Mesenchymal stem cell (in vitro differentiated cells and primary cell): ENCODE results near the gene BHMT2.

Experiments
- DNase-seq: peaks from one replicate; pipeline ENCODE4 v3.0.0-alpha.2; 2013
- H2AFZ ChIP-seq: one replicate; pipeline ENCODE4 v1.6.1; 2013; ENCODE audit warnings: low read depth, mild to moderate bottlenecking, control low read depth, inconsistent platforms, low read length, moderate library complexity
- H2AK5ac ChIP-seq: 2 replicates; pipeline ENCODE4 v1.6.1; 2013; ENCODE audit warnings: low read length, moderate library complexity, mild to moderate bottlenecking, inconsistent platforms; ENCODE audit not compliant: severe bottlenecking
- H2BK120ac ChIP-seq: one replicate; pipeline ENCODE4 v1.6.1; 2013; ENCODE audit warnings: low read depth, mild to moderate bottlenecking, inconsistent platforms, low read length, moderate library complexity
- H2BK12ac ChIP-seq, 2 experiments: one replicate each; pipeline ENCODE4 v1.6.1; 2013; ENCODE audit warnings: inconsistent platforms in 2 of 2, low read length in 2 of 2, mild to moderate bottlenecking in 2 of 2, moderate library complexity in 2 of 2, control low read depth in 1 of 2
- H2BK15ac ChIP-seq: one replicate; pipeline ENCODE4 v1.6.1; 2013; ENCODE audit warnings: mild to moderate bottlenecking, low read depth, inconsistent platforms; ENCODE audit not compliant: poor library complexity, severe bottlenecking
- H2BK5ac ChIP-seq: 2 replicates; pipeline ENCODE4 v1.6.1; 2013; ENCODE audit warnings: low read depth, mild to moderate bottlenecking, low read length, control low read depth, inconsistent platforms; ENCODE audit not compliant: poor library complexity, severe bottlenecking
- H3K14ac ChIP-seq, 2 experiments: one replicate each; pipeline ENCODE4 v1.6.1; 2013; ENCODE audit warnings: inconsistent platforms in 2 of 2, low read length in 2 of 2, control low read depth in 1 of 2, mild to moderate bottlenecking in 1 of 2, moderate library complexity in 1 of 2
- H3K18ac ChIP-seq, 2 experiments: one replicate each; pipeline ENCODE4 v1.6.1; 2013; ENCODE audit warnings: inconsistent platforms in 2 of 2, low read length in 2 of 2, control low read depth in 1 of 2, low read depth in 1 of 2, mild to moderate bottlenecking in 1 of 2
- H3K23ac ChIP-seq, 2 experiments: one replicate each; pipeline ENCODE4 v1.6.1; 2013; ENCODE audit warnings: inconsistent platforms in 2 of 2, low read length in 2 of 2, mild to moderate bottlenecking in 2 of 2, moderate library complexity in 2 of 2, control low read depth in 1 of 2
- H3K27ac ChIP-seq: 2 replicates; pipeline ENCODE4 v1.5.1; 2013; ENCODE audit warnings: mild to moderate bottlenecking, moderate library complexity, low read length, control low read depth, inconsistent platforms; ENCODE audit not compliant: poor library complexity, severe bottlenecking
- H3K27me3 ChIP-seq, 2 experiments: 2 replicates each; pipeline versions ENCODE4 v1.6.1 to v1.7.0; 2013; ENCODE audit warnings: low read length in 2 of 2, mild to moderate bottlenecking in 2 of 2, moderate library complexity in 2 of 2, control low read depth in 1 of 2, inconsistent platforms in 1 of 2; ENCODE audit not compliant: control insufficient read depth in 1 of 2, insufficient read depth in 1 of 2
- H3K36me3 ChIP-seq, 2 experiments: 2 replicates each; pipeline versions ENCODE4 v1.6.1 to v1.7.0; 2013; ENCODE audit warnings: low read length in 2 of 2, control low read depth in 1 of 2, inconsistent platforms in 1 of 2, low read depth in 1 of 2, mild to moderate bottlenecking in 1 of 2; ENCODE audit not compliant: insufficient read depth in 2 of 2, control insufficient read depth in 1 of 2
- H3K4ac ChIP-seq, 2 experiments: one replicate each; pipeline ENCODE4 v1.6.1; 2013; ENCODE audit warnings: inconsistent platforms in 2 of 2, low read length in 2 of 2, mild to moderate bottlenecking in 2 of 2, moderate library complexity in 2 of 2, control low read depth in 1 of 2, low read depth in 1 of 2
- H3K4me1 ChIP-seq: 2 replicates; pipeline ENCODE4 v1.6.1; 2013; ENCODE audit warnings: low read depth, low read length, control low read depth; ENCODE audit not compliant: control insufficient read depth, insufficient read depth
- H3K4me2 ChIP-seq: 2 replicates; pipeline ENCODE4 v1.6.1; 2013; ENCODE audit warnings: low read length, mild to moderate bottlenecking, inconsistent platforms; ENCODE audit not compliant: poor library complexity, severe bottlenecking
- H3K4me3 ChIP-seq, 2 experiments: 2 replicates each; pipeline versions ENCODE4 v1.5.1 to v1.7.0; 2013; ENCODE audit warnings: low read length in 2 of 2, mild to moderate bottlenecking in 2 of 2, control low read depth in 1 of 2, low read depth in 1 of 2; ENCODE audit not compliant: insufficient read depth in 1 of 2
- H3K79me1 ChIP-seq: replicated peaks from 2 replicates; pipeline ENCODE4 v1.6.1; 2013; ENCODE audit warnings: mild to moderate bottlenecking, control low read depth, low read length, inconsistent platforms; ENCODE audit not compliant: poor library complexity, severe bottlenecking
- H3K9ac ChIP-seq: 2 replicates; pipeline ENCODE4 v1.7.0; 2013; ENCODE audit warnings: mild to moderate bottlenecking, low read length, moderate library complexity
- H3K9me3 ChIP-seq: 2 replicates; pipeline ENCODE4 v1.7.0; 2013; ENCODE audit warnings: mild to moderate bottlenecking, low read length; ENCODE audit not compliant: control insufficient read depth
- H4K8ac ChIP-seq: one replicate; pipeline ENCODE4 v1.6.1; 2013; ENCODE audit warnings: inconsistent platforms, mild to moderate bottlenecking, low read length, moderate library complexity
- H4K91ac ChIP-seq: one replicate; pipeline ENCODE4 v1.6.1; 2013; ENCODE audit warnings: mild to moderate bottlenecking, low read length, inconsistent platforms
- WGBS: methylation state at CpG from one replicate; pipeline ENCODE4 v1.1.7; 2013; ENCODE audit warnings: mixed read lengths; 5-methylcytosine and 5-hydroxymethylcytosine counted together

BHMT2 gene

GRCh38 chr5:79030663-79031484 is 38.7 kb upstream of the BHMT2 start:
- Histone ChIP-seq H3K4me2 (peak overlapping the region; percentile 59), H3K18ac (no peak overlapping the region), H2BK12ac (no peak overlapping the region), H3K4ac (no peak overlapping the region), H3K27me3 (peaks cover 0 to 3% of the 10 kb centered on the region in 2 experiments), H3K36me3 (no peaks in the 10 kb centered on the region), H2AFZ (no peak overlapping the region), H2BK5ac (no peak overlapping the region), H2BK15ac (no peak overlapping the region), H3K23ac (no peak overlapping the region), H3K79me1 (no peaks in the 10 kb centered on the region), H2BK120ac (no peak overlapping the region), H3K4me1 (peaks cover 2% of the 10 kb centered on the region), H3K27ac (peak overlapping the region; percentile 82), H3K4me3 (no peak overlapping the region), H4K8ac (no peak overlapping the region), H3K9me3 (no peaks in the 10 kb centered on the region), H4K91ac (no peak overlapping the region), H3K14ac (no peak overlapping the region), H2AK5ac (no peak overlapping the region), H3K9ac (no peak overlapping the region)
- WGBS = 96% methylated on average over 11 of the region's 11 CpGs
- no peak for DNase-seq

GRCh38 chr5:79031485-79031867 is 38.1 kb upstream of the BHMT2 start:
- Histone ChIP-seq H3K4me3 (no peak overlapping the region), H3K23ac (no peak overlapping the region), H3K36me3 (no peaks in the 10 kb centered on the region), H3K27ac (peak overlapping the region; percentile 82), H3K14ac (no peak overlapping the region), H3K4me1 (peaks cover 2% of the 10 kb centered on the region), H3K27me3 (peaks cover 0 to 3% of the 10 kb centered on the region in 2 experiments), H2AFZ (no peak overlapping the region), H3K9me3 (no peaks in the 10 kb centered on the region), H3K18ac (no peak overlapping the region), H2BK15ac (no peak overlapping the region), H3K79me1 (no peaks in the 10 kb centered on the region), H2BK120ac (no peak overlapping the region), H3K4me2 (peak overlapping the region; percentile 59), H3K4ac (no peak overlapping the region), H2BK5ac (no peak overlapping the region), H4K91ac (no peak overlapping the region), H4K8ac (no peak overlapping the region), H3K9ac (no peak overlapping the region), H2BK12ac (no peak overlapping the region), H2AK5ac (no peak overlapping the region)
- no peak for DNase-seq
- 81% methylated on average over 1 of the region's 1 CpG for WGBS

- Histone ChIP-seq H3K79me1 (no peaks in the 10 kb centered on the region), H4K91ac (no peak overlapping the region), H3K14ac (no peak overlapping the region), H3K36me3 (no peaks in the 10 kb centered on the region), H3K9ac (no peak overlapping the region), H4K8ac (no peak overlapping the region), H3K4me1 (peaks cover 2% of the 10 kb centered on the region), H3K23ac (no peak overlapping the region), H2BK120ac (no peak overlapping the region), H3K4me2 (no peak overlapping the region), H3K9me3 (no peaks in the 10 kb centered on the region), H3K4ac (no peak overlapping the region), H2AFZ (no peak overlapping the region), H2AK5ac (no peak overlapping the region), H2BK5ac (no peak overlapping the region), H3K27ac (no peak overlapping the region), H3K27me3 (peaks cover 0 to 3% of the 10 kb centered on the region in 2 experiments), H2BK12ac (no peak overlapping the region), H3K4me3 (no peak overlapping the region), H2BK15ac (no peak overlapping the region), H3K18ac (no peak overlapping the region)
- no peak for DNase-seq
- WGBS = 91% methylated on average over 10 of the region's 10 CpGs
Observed at GRCh38 chr5:79032031-79032695, 37.4 kb upstream of the BHMT2 start.

DNA sequence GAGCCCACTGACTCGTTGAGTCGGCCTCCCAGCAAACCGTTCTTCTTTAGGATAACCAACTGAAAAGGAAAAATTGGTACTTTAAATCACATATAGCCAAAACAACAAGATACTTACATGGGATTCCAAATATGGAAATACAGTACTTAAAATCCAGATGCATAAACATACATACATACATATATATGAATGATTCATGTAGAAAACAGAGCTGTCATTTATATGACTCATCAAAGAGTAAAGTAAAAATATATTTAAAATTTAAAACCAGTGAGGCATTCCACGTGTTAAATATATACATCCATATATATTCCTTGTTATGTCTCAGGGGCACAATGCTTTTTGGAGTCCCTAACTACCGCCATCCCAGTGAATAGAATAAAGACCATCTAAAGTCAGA is 36.8 kb upstream of the BHMT2 start:
- H2AK5ac ChIP-seq = no peak overlapping the region

More for the DNA sequence above, 36.8 kb upstream of the BHMT2 start:
- no peak overlapping the region for H4K8ac ChIP-seq
- H3K4me3 ChIP-seq = no peak overlapping the region
- no peak overlapping the region for H2AFZ ChIP-seq
- no peak overlapping the region for H3K4ac ChIP-seq
- H3K27ac ChIP-seq = no peak overlapping the region
- no peak overlapping the region for H2BK15ac ChIP-seq
- no peak overlapping the region for H4K91ac ChIP-seq
- no peaks in the 10 kb centered on the region for H3K79me1 ChIP-seq
- no peak overlapping the region for H2BK5ac ChIP-seq
- H3K23ac ChIP-seq = no peak overlapping the region
- no peaks in the 10 kb centered on the region for H3K27me3 ChIP-seq
- WGBS = 97% methylated on average over 3 of the region's 5 CpGs
- no peak overlapping the region for H2BK120ac ChIP-seq
- H3K9ac ChIP-seq = no peak overlapping the region
- no peak overlapping the region for H3K14ac ChIP-seq
- H3K4me2 ChIP-seq = no peak overlapping the region
- no peak for DNase-seq
- H2BK12ac ChIP-seq = no peak overlapping the region
- no peaks in the 10 kb centered on the region for H3K36me3 ChIP-seq
- H3K9me3 ChIP-seq = no peaks in the 10 kb centered on the region
- peaks cover 2% of the 10 kb centered on the region for H3K4me1 ChIP-seq
- no peak overlapping the region for H3K18ac ChIP-seq
